HG02763 (cell line): ENCODE measurements around the gene LTBP1.

Experiments used
- ATAC-seq: cut with Tn5 transposase; IDR thresholded peaks from one replicate; pipeline ENCODE4 v1.9.1; 2021; ENCODE audit warnings: mild to moderate bottlenecking, moderate library complexity; ENCODE audit not compliant: unreplicated experiment

The LTBP1 gene

DNA sequence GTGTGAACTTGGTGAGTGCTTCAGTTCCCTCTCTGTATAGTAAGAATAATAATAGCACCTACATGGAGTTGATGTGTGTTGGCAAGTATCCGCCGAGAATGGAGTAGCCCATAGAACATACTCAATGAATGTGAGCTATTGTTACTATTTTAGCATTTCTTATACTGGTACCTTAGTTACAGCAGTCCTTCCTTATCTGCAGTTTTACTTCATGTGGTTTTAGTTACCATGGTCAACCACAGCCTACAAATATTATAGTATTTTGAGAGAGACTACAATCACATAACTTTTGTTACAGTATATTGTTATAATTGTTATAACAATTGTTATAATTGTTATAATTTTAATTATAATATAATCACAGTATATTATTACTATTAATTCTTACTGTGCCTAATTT is 377.2 kb downstream of the LTBP1 start:
- no peak for ATAC-seq

- no peak for ATAC-seq
These were observed 379.3 kb downstream of the LTBP1 start for GRCh38 chr2:33326100-33326499.

DNA sequence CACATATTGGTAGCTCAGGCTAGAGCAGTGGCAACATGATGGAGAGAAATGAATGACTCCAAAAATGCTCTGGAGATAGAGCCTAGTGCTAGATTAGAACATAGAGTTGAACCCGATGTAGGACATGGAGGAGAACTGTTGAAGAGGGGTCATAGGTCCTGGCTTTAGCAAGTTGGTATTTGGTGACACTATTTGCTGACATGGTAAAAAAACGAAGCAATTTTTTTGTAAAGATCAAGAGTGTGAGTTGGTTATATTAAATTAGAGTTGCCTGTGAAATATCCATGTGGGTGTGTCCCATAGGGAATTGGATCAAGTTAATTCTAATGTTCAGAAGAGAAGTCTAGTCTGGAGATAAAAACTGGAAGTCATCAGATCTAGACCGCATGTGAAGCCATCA is 386.7 kb downstream of the LTBP1 start:
- no peak for ATAC-seq

GRCh38 chr2:33334083-33334482 is 387.3 kb downstream of the LTBP1 start:
- no peak for ATAC-seq

DNA sequence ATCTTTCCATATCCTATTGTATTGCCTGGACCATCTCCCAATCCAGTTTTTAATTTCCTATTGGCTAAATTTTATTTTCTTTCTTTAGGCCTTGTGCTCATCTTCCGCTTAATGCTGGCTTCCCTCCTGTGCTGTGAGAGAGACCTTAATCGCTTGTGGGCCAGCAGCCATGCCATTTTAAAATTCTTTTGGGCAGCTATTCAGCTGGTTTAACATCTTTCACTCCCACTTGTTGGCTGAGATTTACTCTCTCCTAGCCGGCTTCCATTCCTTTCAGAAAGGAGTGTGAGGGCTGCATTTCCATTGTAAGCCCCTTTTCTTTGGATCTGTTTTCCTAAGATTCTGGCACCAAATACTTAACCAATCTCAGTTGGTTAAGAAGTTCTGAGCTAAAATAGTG is 388.8 kb downstream of the LTBP1 start:
- ATAC-seq: no peak

GRCh38 chr2:33336036-33336625 is 389.4 kb downstream of the LTBP1 start:
- no peak for ATAC-seq

- no peak for ATAC-seq
These were observed 390.7 kb downstream of the LTBP1 start for GRCh38 chr2:33337385-33337960.

DNA sequence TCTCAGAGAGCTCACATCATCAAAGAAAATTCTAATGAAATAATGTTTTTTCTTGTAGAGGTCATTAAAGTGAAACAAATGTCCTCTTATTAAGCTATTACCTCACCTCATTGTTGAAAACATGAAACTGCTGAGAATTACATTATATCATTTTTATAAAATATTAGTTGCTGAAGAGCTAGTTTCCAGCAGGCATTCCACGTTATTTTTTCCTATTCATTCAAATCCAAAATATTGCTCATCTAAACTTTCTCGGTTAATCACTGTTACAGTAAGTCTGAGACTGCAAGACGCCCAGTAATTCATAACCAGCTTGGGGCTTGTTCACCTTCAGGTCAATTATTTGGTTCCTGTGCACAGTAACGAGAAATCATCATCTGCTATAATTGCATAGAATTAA is 391.2 kb downstream of the LTBP1 start:
- no peak for ATAC-seq

GRCh38 chr2:33339269-33339668 is 392.5 kb downstream of the LTBP1 start:
- ATAC-seq: no peak

DNA sequence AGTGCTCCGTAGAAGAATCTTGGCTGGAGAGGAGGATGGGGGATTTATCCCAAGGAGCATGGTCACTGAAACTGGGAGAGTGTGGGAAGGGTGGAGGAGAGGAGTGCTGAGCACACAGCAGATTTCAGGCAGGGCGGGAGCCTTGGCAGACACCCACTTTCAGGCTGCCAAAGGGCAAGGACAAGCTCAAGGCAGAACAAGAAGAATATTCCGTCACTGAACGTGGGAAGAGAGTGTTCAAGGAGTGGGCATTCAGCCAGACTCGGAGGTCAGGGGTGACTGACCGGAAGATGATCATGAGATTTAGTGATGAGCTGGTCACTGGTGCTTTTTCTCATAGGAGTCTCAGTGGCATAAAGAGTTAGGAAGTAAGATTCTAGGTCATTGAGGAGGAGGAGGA is 393.5 kb downstream of the LTBP1 start:
- no peak for ATAC-seq

DNA sequence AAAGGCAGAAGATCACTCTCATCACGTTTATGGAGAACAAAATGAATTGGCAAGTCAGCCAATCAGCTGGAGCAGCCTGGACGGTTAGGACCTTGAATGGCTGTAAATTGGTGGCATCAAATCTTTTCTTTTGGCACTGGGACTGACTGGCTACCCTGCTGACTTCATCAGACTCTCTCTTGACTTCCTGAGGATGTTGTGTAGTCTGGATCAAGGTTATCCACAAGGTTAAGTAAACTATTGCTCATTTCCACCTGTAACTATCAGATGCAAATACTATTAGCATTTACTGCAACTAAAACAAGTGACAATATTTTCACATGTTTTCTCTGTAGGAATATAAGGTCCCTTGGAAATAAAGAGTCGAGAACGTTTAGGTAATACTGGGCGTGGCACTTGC is 395.4 kb downstream of the LTBP1 start:
- no peak for ATAC-seq

GRCh38 chr2:33342705-33343104 is 396.0 kb downstream of the LTBP1 start:
- ATAC-seq: no peak

DNA sequence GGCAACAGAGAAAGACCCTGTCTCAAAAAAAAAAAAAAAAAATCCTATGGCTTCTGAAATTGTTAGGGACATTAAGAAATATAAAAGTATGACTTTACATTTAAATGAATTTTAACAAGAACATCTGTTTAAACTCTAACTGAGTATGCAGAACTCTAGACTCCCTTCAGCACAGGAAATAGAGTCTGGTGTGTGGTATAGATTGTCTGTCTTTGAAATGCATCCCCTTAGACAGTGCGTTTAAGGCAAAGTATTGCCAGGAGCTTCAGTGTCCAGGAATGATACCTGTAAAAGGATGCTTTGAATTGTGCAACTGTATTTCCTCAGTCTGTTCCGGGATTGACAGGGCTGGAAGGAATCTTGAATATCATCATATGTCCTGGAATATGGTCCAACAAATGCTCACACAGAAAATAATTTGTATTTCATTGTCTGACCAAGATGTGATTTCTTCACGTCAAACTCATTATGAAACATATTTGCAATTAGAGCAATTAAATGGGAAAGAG is 396.7 kb downstream of the LTBP1 start:
- ATAC-seq: no peak

GRCh38 chr2:33344230-33344629 is 397.5 kb downstream of the LTBP1 start:
- no peak for ATAC-seq

- ATAC-seq: no peak
These were observed 401.1 kb downstream of the LTBP1 start for GRCh38 chr2:33347856-33348255.

GRCh38 chr2:33350632-33351031 is 403.9 kb downstream of the LTBP1 start:
- no peak for ATAC-seq

GRCh38 chr2:33351781-33352180 is 405.0 kb downstream of the LTBP1 start:
- no peak for ATAC-seq

DNA sequence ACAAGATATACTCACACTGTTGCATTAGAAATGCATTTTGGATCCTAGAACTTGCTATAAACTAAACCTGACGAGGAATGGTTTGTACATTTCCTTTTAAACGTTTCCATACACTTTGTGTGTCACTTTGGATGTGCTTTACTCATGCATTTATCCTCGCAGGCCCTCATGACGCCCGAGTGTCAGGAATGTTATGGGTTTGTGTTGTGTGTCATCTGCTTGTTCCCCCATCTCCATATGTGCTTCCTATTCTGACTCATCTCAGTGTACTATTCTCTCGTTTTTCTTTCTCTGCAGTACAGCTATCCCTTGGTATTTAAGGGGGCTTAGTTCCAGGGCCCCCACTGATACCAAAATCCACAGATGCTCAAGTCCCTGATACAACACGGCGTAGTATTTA is 408.2 kb downstream of the LTBP1 start:
- ATAC-seq: no peak

GRCh38 chr2:33358878-33359277 is 412.1 kb downstream of the LTBP1 start:
- no peak for ATAC-seq

DNA sequence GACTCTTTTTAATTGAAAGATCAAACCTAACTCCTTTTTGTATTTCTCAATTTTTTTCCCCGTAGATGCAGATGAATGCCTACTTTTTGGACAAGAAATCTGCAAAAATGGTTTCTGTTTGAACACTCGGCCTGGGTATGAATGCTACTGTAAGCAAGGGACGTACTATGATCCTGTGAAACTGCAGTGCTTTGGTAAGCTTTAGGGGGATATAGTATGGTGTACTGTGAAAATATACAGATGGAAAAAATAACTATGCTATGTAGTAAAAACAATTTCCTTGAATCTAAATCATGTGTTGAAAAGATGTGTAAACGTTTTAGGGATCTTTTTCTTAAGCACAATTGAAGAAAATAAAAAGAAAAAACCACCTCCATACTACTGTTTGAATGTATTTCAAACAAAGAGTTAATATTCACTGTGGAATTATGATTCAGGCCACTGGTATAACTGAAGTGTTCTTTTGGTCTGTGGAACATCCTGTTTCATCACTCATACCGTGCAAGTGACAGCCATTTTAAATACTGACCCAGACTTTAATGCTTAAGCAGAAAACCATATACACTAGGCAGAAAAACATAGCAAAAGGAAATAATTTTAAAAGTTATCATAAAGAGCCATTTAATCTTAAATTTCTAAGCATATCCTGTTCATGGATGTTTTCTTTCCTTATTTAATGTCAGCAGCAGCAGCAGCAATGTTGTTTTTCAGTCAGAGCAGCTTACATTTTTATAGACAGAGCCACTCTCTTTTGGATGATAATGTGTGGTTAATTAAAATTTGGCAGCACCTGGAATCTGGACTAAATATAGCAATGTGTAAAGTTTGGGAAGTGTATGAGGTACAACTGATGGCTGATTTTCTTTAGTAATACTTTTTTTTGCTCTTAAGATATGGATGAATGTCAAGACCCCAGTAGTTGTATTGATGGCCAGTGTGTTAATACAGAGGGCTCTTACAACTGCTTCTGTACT is 416.9 kb downstream of the LTBP1 start:
- ATAC-seq: no peak

GRCh38 chr2:33365264-33365970 is 418.7 kb downstream of the LTBP1 start:
- ATAC-seq: no peak
